Measurements from ENCODE around the gene SSTR4.
"Not testable (repeated sequence)": the region's sequence is repeated elsewhere in the genome, so short reads cannot be mapped to it uniquely, and the experiment has no call there.

The SSTR4 gene

DNA sequence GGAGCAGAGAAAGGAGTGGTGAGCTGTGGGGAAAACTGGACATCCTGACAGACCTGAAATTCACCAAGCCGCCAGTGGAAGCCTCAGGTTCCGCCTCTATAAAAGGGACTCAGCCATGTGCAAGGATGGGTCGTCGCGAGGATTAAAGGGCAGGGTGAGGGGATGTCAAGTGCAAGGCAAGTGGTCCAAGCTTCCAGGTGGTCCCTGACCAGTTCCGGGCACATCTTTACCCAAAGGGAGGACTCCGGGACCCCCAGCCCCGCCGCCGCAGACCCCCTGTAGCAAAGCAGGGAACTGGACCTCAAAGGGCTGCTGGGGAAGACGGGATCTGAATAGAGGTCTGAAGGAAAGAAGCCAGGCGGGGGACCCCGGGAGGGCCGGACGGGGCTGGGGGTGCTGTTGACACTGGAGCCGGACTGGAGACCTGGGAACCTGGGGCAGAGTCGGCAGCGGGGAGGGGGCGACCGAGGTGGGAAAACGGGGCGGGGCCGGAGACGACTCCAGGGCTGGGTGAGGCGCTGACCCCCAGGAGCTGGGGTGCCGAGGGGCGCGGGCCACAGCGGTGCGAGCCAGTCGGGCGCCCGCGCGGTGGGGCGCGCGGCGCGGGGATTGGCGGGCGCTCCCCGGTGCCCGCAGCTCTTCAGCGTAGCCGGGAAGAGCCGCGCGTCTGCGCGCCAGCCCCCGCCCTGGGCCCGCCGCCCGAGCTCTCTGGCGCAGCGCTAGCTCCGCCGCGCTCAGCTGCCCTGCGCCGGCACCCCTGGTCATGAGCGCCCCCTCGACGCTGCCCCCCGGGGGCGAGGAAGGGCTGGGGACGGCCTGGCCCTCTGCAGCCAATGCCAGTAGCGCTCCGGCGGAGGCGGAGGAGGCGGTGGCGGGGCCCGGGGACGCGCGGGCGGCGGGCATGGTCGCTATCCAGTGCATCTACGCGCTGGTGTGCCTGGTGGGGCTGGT lies at the start of gene SSTR4:
SSTR4 (plus strand) TSS at position 592 of the 951 bp plus-strand sequence; CDS start at position 764, 172 bp downstream.
- ATAC-seq (ENCODE audit: low read depth) (no peak), DNase-seq (ENCODE audit: low spot score in 2 of 2) (no peak)
- Mint-ChIP-seq H3K27me3 (peaks cover 7% of the 10 kb centered on the region), H3K36me3 (no peaks in the 10 kb centered on the region), H3K27ac (no peak within 1 kb of the TSS), H3K9me3 (no peaks in the 10 kb centered on the region), H3K4me3 (no peak within 1 kb of the TSS), H3K4me1 (no peaks in the 10 kb centered on the region)

GRCh38 chr20:22986601-22987000 lies 48.5 kb upstream of the SSTR4 start:
- Mint-ChIP-seq H3K27me3 (no peaks in the 10 kb centered on the region), H3K4me3 (no peak overlapping the region), H3K4me1 (no peaks in the 10 kb centered on the region), H3K27ac (no peak overlapping the region), H3K9me3 (no peaks in the 10 kb centered on the region), H3K36me3 (no peaks in the 10 kb centered on the region)
- ATAC-seq (ENCODE audit: low read depth) (no peak), DNase-seq (ENCODE audit: low spot score in 2 of 2) (no peak)

- H3K27ac Mint-ChIP-seq; H3K27me3 Mint-ChIP-seq; H3K36me3 Mint-ChIP-seq; ATAC-seq (ENCODE audit: low read depth); H3K4me1 Mint-ChIP-seq; H3K9me3 Mint-ChIP-seq; H3K4me3 Mint-ChIP-seq; DNase-seq (ENCODE audit: low spot score in 2 of 2): not testable (repeated sequence)
Measured at GRCh38 chr20:22991424-22991823, 43.7 kb upstream of the SSTR4 start.

GRCh38 chr20:22993823-22994222 lies 41.3 kb upstream of the SSTR4 start:
- Mint-ChIP-seq H3K27ac (no peak overlapping the region), H3K4me3 (no peak overlapping the region), H3K4me1 (no peaks in the 10 kb centered on the region), H3K27me3 (peaks cover 3% of the 10 kb centered on the region), H3K36me3 (no peaks in the 10 kb centered on the region), H3K9me3 (peaks cover 2% of the 10 kb centered on the region)
- ATAC-seq (ENCODE audit: low read depth): no peak
- DNase-seq (ENCODE audit: low spot score in 2 of 2): no peak

DNA sequence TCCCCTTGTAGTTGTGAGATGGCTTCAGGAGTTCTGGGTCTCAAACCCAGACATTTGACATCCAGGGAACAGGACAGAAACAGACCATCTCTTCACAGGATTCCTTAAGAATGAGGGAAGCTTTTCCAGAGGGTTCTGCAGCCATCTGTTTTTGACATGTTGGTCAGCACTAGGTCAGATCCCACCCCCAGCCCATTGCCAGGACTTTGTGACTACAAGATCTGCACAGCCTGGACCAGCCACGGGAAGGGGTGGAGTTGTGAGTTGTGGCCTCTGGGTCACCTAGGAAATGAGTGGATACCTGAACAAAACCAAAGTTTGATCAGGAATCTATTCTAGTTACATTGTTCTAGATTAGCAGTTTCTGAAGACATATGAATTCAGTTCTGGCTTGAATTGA lies 39.2 kb upstream of the SSTR4 start:
- Mint-ChIP-seq H3K4me1 (no peaks in the 10 kb centered on the region), H3K27ac (no peak overlapping the region), H3K27me3 (peaks cover 3% of the 10 kb centered on the region), H3K4me3 (no peak overlapping the region), H3K9me3 (peaks cover 2% of the 10 kb centered on the region), H3K36me3 (no peaks in the 10 kb centered on the region)
- DNase-seq (ENCODE audit: low spot score in 2 of 2): no peak
- ATAC-seq (ENCODE audit: low read depth): no peak

GRCh38 chr20:22998476-22998875 lies 36.6 kb upstream of the SSTR4 start:
- Mint-ChIP-seq H3K9me3 (no peaks in the 10 kb centered on the region), H3K4me3 (no peak overlapping the region), H3K27ac (no peak overlapping the region), H3K27me3 (peaks cover 3% of the 10 kb centered on the region), H3K4me1 (no peaks in the 10 kb centered on the region), H3K36me3 (no peaks in the 10 kb centered on the region)
- ATAC-seq (ENCODE audit: low read depth): no peak
- DNase-seq (ENCODE audit: low spot score in 2 of 2): no peak

- H3K4me3 Mint-ChIP-seq: no peak overlapping the region
- peaks cover 2% of the 10 kb centered on the region for H3K27me3 Mint-ChIP-seq
- no peaks in the 10 kb centered on the region for H3K36me3 Mint-ChIP-seq
- ATAC-seq (ENCODE audit: low read depth) (no peak), DNase-seq (ENCODE audit: low spot score in 2 of 2) (no peak)
- H3K27ac Mint-ChIP-seq: no peak overlapping the region
- no peaks in the 10 kb centered on the region for H3K9me3 Mint-ChIP-seq
- no peaks in the 10 kb centered on the region for H3K4me1 Mint-ChIP-seq
Measured at GRCh38 chr20:22999756-23000155, 35.4 kb upstream of the SSTR4 start.

- no peaks in the 10 kb centered on the region for H3K27me3 Mint-ChIP-seq
- H3K4me1 Mint-ChIP-seq: no peaks in the 10 kb centered on the region
- H3K27ac Mint-ChIP-seq: no peak overlapping the region
- ATAC-seq (ENCODE audit: low read depth) (no peak), DNase-seq (ENCODE audit: low spot score in 2 of 2) (no peak)
- no peaks in the 10 kb centered on the region for H3K9me3 Mint-ChIP-seq
- H3K36me3 Mint-ChIP-seq: no peaks in the 10 kb centered on the region
- no peak overlapping the region for H3K4me3 Mint-ChIP-seq
Measured at GRCh38 chr20:23000232-23000947, 34.7 kb upstream of the SSTR4 start.

- no peaks in the 10 kb centered on the region for H3K4me1 Mint-ChIP-seq
- no peaks in the 10 kb centered on the region for H3K36me3 Mint-ChIP-seq
- H3K27me3 Mint-ChIP-seq: peaks cover 3% of the 10 kb centered on the region
- DNase-seq (ENCODE audit: low spot score in 2 of 2) (no peak), ATAC-seq (ENCODE audit: low read depth) (no peak)
- H3K9me3 Mint-ChIP-seq: no peaks in the 10 kb centered on the region
- H3K27ac Mint-ChIP-seq: no peak overlapping the region
- H3K4me3 Mint-ChIP-seq: no peak overlapping the region
Measured at GRCh38 chr20:23002276-23002675, 32.8 kb upstream of the SSTR4 start.

- Mint-ChIP-seq H3K36me3 (no peaks in the 10 kb centered on the region), H3K9me3 (no peaks in the 10 kb centered on the region), H3K4me3 (no peak overlapping the region), H3K27ac (no peak overlapping the region), H3K4me1 (no peaks in the 10 kb centered on the region), H3K27me3 (peaks cover 3% of the 10 kb centered on the region)
- DNase-seq (ENCODE audit: low spot score in 2 of 2) (no peak), ATAC-seq (ENCODE audit: low read depth) (no peak)
Measured at GRCh38 chr20:23003077-23003635, 32.0 kb upstream of the SSTR4 start.

- DNase-seq (ENCODE audit: low spot score in 2 of 2) (no peak), ATAC-seq (ENCODE audit: low read depth) (no peak)
- peaks cover 3% of the 10 kb centered on the region for H3K27me3 Mint-ChIP-seq
- H3K9me3 Mint-ChIP-seq: no peaks in the 10 kb centered on the region
- H3K4me1 Mint-ChIP-seq: no peaks in the 10 kb centered on the region
- no peak overlapping the region for H3K27ac Mint-ChIP-seq
- H3K36me3 Mint-ChIP-seq: no peaks in the 10 kb centered on the region
- no peak overlapping the region for H3K4me3 Mint-ChIP-seq
Measured at GRCh38 chr20:23003881-23004460, 31.1 kb upstream of the SSTR4 start.

GRCh38 chr20:23005776-23006175 lies 29.3 kb upstream of the SSTR4 start:
- no peak overlapping the region for H3K4me3 Mint-ChIP-seq
- H3K9me3 Mint-ChIP-seq: no peaks in the 10 kb centered on the region
- DNase-seq (ENCODE audit: low spot score in 2 of 2): no peak
- H3K4me1 Mint-ChIP-seq: no peaks in the 10 kb centered on the region
- H3K27me3 Mint-ChIP-seq: peaks cover 6% of the 10 kb centered on the region
- H3K27ac Mint-ChIP-seq: no peak overlapping the region
- no peaks in the 10 kb centered on the region for H3K36me3 Mint-ChIP-seq
- ATAC-seq (ENCODE audit: low read depth): no peak

GRCh38 chr20:23007462-23007861 lies 27.6 kb upstream of the SSTR4 start:
- Mint-ChIP-seq H3K36me3 (no peaks in the 10 kb centered on the region), H3K9me3 (no peaks in the 10 kb centered on the region), H3K4me1 (no peaks in the 10 kb centered on the region), H3K4me3 (no peak overlapping the region), H3K27ac (no peak overlapping the region), H3K27me3 (peaks cover 6% of the 10 kb centered on the region)
- ATAC-seq (ENCODE audit: low read depth) (no peak), DNase-seq (ENCODE audit: low spot score in 2 of 2) (no peak)

All from memory B cell (primary cell).